PC-9 (cell line): ENCODE data around the gene NKX1-2.
"Not testable (repeated sequence)": the region's sequence is repeated elsewhere in the genome, so short reads cannot be mapped to it uniquely, and the experiment has no call there.

Experiments
- EZH2 ChIP-seq: fragments of 200-600 bp; sonication (generic); IDR thresholded peaks from 2 replicates; pipeline ENCODE4 v1.8.0; 2017; ENCODE audit warnings: antibody characterized with exemption, low read depth
- TF ChIP-seq, protein P1 (sequence below): fragments of 200-600 bp; sonication (generic); conservative IDR thresholded peaks from 2 replicates; pipeline ENCODE4 v1.6.1; 2017; ENCODE audit warnings: mixed run types, antibody characterized with exemption, mild to moderate bottlenecking, moderate library complexity

DNA sequence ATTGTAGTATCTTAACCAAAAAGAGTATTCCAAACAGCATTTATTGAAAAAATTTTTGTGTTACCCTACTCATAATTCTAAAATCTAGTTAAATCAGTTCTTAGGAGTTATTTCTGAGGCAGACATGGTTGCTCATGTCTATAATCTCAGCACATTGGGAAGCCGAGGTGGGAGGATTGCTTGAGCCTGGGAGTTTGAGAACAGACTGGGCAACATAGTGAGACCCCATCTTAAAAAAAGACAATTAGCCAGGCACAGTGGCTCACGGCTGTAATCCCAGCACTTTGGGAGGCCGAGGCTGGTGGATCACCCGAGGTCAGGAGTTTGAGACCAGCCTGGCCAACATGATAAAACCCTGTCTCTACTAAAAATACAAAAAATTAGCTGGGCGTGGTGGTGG lies 8.1 kb downstream of the NKX1-2 start:
- not testable (repeated sequence) for TF ChIP-seq EZH2
- TF ChIP-seq, protein P1, sequence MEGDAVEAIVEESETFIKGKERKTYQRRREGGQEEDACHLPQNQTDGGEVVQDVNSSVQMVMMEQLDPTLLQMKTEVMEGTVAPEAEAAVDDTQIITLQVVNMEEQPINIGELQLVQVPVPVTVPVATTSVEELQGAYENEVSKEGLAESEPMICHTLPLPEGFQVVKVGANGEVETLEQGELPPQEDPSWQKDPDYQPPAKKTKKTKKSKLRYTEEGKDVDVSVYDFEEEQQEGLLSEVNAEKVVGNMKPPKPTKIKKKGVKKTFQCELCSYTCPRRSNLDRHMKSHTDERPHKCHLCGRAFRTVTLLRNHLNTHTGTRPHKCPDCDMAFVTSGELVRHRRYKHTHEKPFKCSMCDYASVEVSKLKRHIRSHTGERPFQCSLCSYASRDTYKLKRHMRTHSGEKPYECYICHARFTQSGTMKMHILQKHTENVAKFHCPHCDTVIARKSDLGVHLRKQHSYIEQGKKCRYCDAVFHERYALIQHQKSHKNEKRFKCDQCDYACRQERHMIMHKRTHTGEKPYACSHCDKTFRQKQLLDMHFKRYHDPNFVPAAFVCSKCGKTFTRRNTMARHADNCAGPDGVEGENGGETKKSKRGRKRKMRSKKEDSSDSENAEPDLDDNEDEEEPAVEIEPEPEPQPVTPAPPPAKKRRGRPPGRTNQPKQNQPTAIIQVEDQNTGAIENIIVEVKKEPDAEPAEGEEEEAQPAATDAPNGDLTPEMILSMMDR, result not testable (repeated sequence)
